OCI-LY3 (cell line): Measurements from ENCODE around the gene TPSG1.

Experiments used
- H2AFZ ChIP-seq: fragments of 200-600, 300-600 bp; shearing (Covaris generic); 2 replicates; pipeline ENCODE4 v1.6.0; 2014; ENCODE audit warnings: antibody characterized with exemption, low read depth, low read length
- H3K27ac ChIP-seq: fragments of 200-600, 300-600 bp; sonication (generic); 2 replicates; pipeline ENCODE4 v1.5.1; 2014; ENCODE audit warnings: mild to moderate bottlenecking, low read length, moderate library complexity, mixed read lengths
- H3K27me3 ChIP-seq: fragments of 200-600, 300-600 bp; sonication (generic); 2 replicates; pipeline ENCODE4 v1.6.1; 2014; ENCODE audit warnings: low read depth, low read length, mixed read lengths
- H3K36me3 ChIP-seq: fragments of 200-600, 300-600 bp; sonication (generic); replicated peaks from 2 replicates; pipeline ENCODE3; 2014; ENCODE audit warnings: low read depth, low read length, mixed read lengths
- H3K4me1 ChIP-seq: fragments of 300-600, 200-600 bp; sonication (generic); 2 replicates; pipeline ENCODE4 v1.6.1; 2014; ENCODE audit warnings: low read length, mixed read lengths
- H3K4me2 ChIP-seq: fragments of 200-600, 300-600 bp; sonication (generic); 2 replicates; pipeline ENCODE4 v1.6.1; 2014; ENCODE audit warnings: low read length, mixed read lengths
- H3K4me3 ChIP-seq: fragments of 300-600, 200-600 bp; sonication (generic); 2 replicates; pipeline ENCODE4 v1.5.1; 2014; ENCODE audit warnings: antibody characterized with exemption, mild to moderate bottlenecking, low read length, moderate library complexity
- H3K79me2 ChIP-seq: fragments of 300-600, 200-600 bp; shearing (Covaris generic); 2 replicates; pipeline ENCODE4 v1.6.1; 2014; ENCODE audit warnings: mild to moderate bottlenecking, low read length, mixed read lengths
- H3K9ac ChIP-seq: fragments of 300-600, 200-600 bp; shearing (Covaris generic); 2 replicates; pipeline ENCODE4 v1.6.0; 2014; ENCODE audit warnings: mild to moderate bottlenecking, low read length, moderate library complexity
- H3K9me3 ChIP-seq: fragments of 200-600, 300-600 bp; shearing (Covaris generic); 2 replicates; pipeline ENCODE4 v1.6.1; 2014; ENCODE audit warnings: low read length, mixed read lengths; ENCODE audit not compliant: insufficient read depth
- H4K20me1 ChIP-seq: fragments of 200-600, 300-600 bp; sonication (generic); 2 replicates; pipeline ENCODE4 v1.6.1; 2016; ENCODE audit warnings: low read length, mixed read lengths; ENCODE audit not compliant: insufficient read depth
- CTCF ChIP-seq: fragments of 200-600, 300-600 bp; sonication (generic); IDR thresholded peaks from 2 replicates; pipeline ENCODE4 v1.5.1; 2014; ENCODE audit warnings: antibody characterized with exemption, low read length, low read depth
- EZH2phosphoT487 ChIP-seq: fragments of 200-600 bp; shearing (Covaris generic); IDR thresholded peaks from 2 replicates; pipeline ENCODE4 v1.6.1; 2018; ENCODE audit warnings: antibody characterized with exemption, mixed run types, low read depth

TPSG1 gene

GRCh38 chr16:1220841-1221627 is 4.0 kb downstream of the TPSG1 start:
- TF ChIP-seq CTCF (no peak), EZH2phosphoT487 (no peak)
- H3K4me2 ChIP-seq = no peak overlapping the region
- no peak overlapping the region for H3K4me3 ChIP-seq
- H3K4me1 ChIP-seq = no peaks in the 10 kb centered on the region
- H3K9ac ChIP-seq = no peak overlapping the region
- H3K79me2 ChIP-seq = no peaks in the 10 kb centered on the region
- H3K27me3 ChIP-seq = no peaks in the 10 kb centered on the region
- H4K20me1 ChIP-seq = no peaks in the 10 kb centered on the region
- no peak overlapping the region for H2AFZ ChIP-seq
- H3K36me3 ChIP-seq = no peaks in the 10 kb centered on the region
- H3K9me3 ChIP-seq = no peaks in the 10 kb centered on the region
- H3K27ac ChIP-seq = no peak overlapping the region

- no peak overlapping the region for H3K4me3 ChIP-seq
- H3K4me1 ChIP-seq = no peaks in the 10 kb centered on the region
- no peak overlapping the region for H3K4me2 ChIP-seq
- H3K36me3 ChIP-seq = no peaks in the 10 kb centered on the region
- H4K20me1 ChIP-seq = no peaks in the 10 kb centered on the region
- H3K27ac ChIP-seq = no peak overlapping the region
- H2AFZ ChIP-seq = no peak overlapping the region
- TF ChIP-seq CTCF = no peak
- no peak for TF ChIP-seq EZH2phosphoT487
- H3K9me3 ChIP-seq = no peaks in the 10 kb centered on the region
- no peak overlapping the region for H3K9ac ChIP-seq
- no peaks in the 10 kb centered on the region for H3K79me2 ChIP-seq
- H3K27me3 ChIP-seq = no peaks in the 10 kb centered on the region
Measured at GRCh38 chr16:1220098-1220728, 4.9 kb downstream of the TPSG1 start.

GRCh38 chr16:1218930-1219611 is 6.0 kb downstream of the TPSG1 start:
- Histone ChIP-seq H3K4me2 (no peak overlapping the region), H3K9ac (no peak overlapping the region), H3K9me3 (no peaks in the 10 kb centered on the region), H3K79me2 (no peaks in the 10 kb centered on the region), H3K4me3 (no peak overlapping the region), H3K27ac (no peak overlapping the region), H3K27me3 (no peaks in the 10 kb centered on the region), H3K36me3 (no peaks in the 10 kb centered on the region), H3K4me1 (no peaks in the 10 kb centered on the region), H2AFZ (no peak overlapping the region), H4K20me1 (no peaks in the 10 kb centered on the region)
- no peak for TF ChIP-seq CTCF
